HCT116 (cell line): ENCODE measurements around the gene PHB1.

Experiments used
- ATF3 ChIP-seq: IDR thresholded peaks from 2 replicates; pipeline ENCODE4 v1.6.1; 2012
- CEBPB ChIP-seq: IDR thresholded peaks from 2 replicates; pipeline ENCODE4 v1.6.1; 2012; ENCODE audit warnings: low read depth
- CTCF ChIP-seq, 3 experiments: fragments of 200-600 bp in 1 of 3; sonication (generic) in 1 of 3; IDR thresholded peaks in 2 of 3; conservative IDR thresholded peaks in 1 of 3; 2 replicates each; pipeline ENCODE4 v1.5.1; 2012 to 2017; ENCODE audit warnings: low read depth in 2 of 3, low read length in 2 of 3, antibody characterized with exemption in 1 of 3, borderline replicate concordance in 1 of 3, control low read depth in 1 of 3, mild to moderate bottlenecking in 1 of 3, mixed read lengths in 1 of 3, mixed run types in 1 of 3, moderate library complexity in 1 of 3; ENCODE audit not compliant: insufficient read depth in 1 of 3
- EZH2 ChIP-seq: fragments of 200-600 bp; sonication (generic); IDR thresholded peaks from 2 replicates; pipeline ENCODE4 v1.6.1; 2017; ENCODE audit warnings: antibody characterized with exemption, mixed run types
- POLR2A ChIP-seq: IDR thresholded peaks from 2 replicates; pipeline ENCODE4 v1.7.0; 2011; ENCODE audit warnings: borderline replicate concordance; ENCODE audit not compliant: insufficient read depth, insufficient read length; ENCODE audit errors: extremely low read depth
- REST ChIP-seq: IDR thresholded peaks from 2 replicates; pipeline ENCODE4 v1.6.1; 2012; ENCODE audit warnings: low read depth
- SIN3A ChIP-seq: IDR thresholded peaks from 2 replicates; pipeline ENCODE4 v1.6.1; 2012; ENCODE audit warnings: low read depth
- ZBTB33 ChIP-seq: IDR thresholded peaks from 2 replicates; pipeline ENCODE4 v1.6.1; 2011; ENCODE audit warnings: mild to moderate bottlenecking, low read length, moderate library complexity; ENCODE audit not compliant: insufficient replicate concordance; ENCODE audit errors: extremely low read depth

GRCh38 chr17:49464049-49464448 lies 49.4 kb upstream of the PHB1 start:
- TF ChIP-seq POLR2A (no peak), EZH2 (no peak), REST (no peak), ZBTB33 (no peak), CTCF (IDR thresholded peaks at IDR 0.05 in 2 of 3, conservative IDR thresholded peaks at IDR 0.05 in 1 of 3; ENCODE audit: borderline replicate concordance in 1 of 3, insufficient read depth in 1 of 3, low read depth in 2 of 3, low read length in 2 of 3) (no peak), CEBPB (no peak), SIN3A (no peak), ATF3 (no peak)
